Activated T-cell treated with anti-CD3 and anti-CD28 coated beads for 1 hour (primary cell): Measurements from ENCODE around the gene MYBPHL.
"Not testable (repeated sequence)": the region's sequence is repeated elsewhere in the genome, so short reads cannot be mapped to it uniquely, and the experiment has no call there.

ENCODE experiments used
- DNase-seq: peaks from one replicate; pipeline ENCODE4 v3.0.0-alpha.2; 2020; ENCODE audit warnings: low read depth

The MYBPHL gene

DNA sequence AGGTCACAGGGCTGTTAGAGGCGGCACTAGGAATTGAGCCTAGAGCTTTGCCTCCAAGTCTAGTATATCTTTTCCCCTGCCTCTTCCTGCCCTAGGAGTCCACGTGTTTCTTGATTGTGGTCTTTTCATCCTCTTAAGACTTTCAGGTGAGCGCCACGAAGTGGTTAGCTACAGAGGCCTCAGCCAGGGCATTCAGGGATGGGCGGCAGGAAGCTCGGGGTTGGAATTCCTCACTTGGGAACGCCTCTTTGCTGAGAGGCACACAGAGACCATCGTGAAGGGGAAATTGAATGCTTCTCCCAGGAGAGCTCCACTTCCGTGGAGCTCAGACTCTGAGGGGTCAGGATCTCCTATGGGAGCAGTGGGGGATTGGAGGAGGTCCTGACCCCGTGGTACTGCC is 820 bp downstream of the MYBPHL start:
- DNase-seq = not testable (repeated sequence)

- DNase-seq = no peak
These were observed 2.4 kb downstream of the MYBPHL start for GRCh38 chr1:109304226-109304920.

DNA sequence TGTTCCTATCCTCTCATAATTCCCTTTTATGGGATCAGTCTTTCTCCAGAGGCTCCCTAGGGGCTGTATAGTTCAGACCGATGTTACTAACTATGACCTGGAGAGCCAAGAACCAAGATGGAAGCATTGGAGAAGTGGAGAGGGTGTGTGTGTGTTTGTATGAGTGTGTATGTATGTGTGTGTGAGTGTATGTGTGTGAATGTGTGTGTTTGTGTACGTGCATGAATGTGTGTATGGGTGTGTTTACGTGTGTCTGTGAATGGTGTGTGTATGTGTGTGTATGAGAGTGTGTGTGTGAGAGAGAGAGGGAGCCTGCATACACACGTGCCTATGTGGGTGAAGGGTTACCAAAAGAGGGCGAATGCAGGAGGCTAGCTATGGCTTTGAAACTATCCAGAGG is 4.9 kb downstream of the MYBPHL start:
- DNase-seq = no peak

DNA sequence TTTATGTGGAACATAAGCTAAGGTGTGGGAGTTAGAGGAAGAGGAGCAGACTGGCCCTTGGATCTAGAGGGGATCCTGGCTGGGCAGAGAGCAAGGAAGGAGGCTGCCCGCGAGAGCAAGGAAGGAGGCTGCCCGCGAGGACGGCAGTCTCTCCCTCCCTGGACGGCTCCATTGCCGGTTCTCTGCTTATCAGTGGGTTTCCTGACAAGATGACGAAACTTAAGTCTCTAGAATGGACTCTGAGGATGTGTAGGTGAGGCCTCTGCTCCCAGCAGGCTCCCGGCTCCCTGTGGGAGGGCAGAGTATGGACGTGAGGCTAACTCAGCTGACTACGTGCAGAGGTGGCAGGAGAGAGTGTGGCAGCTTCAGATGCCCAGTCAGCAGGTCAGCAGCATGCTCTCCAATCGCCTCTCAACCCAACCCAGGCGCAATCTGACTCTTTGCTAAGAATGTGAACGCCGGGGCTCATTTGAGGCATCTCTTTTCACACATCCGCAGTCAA is 6.1 kb downstream of the MYBPHL start:
- no peak for DNase-seq

- no peak for DNase-seq
These were observed 7.1 kb downstream of the MYBPHL start for GRCh38 chr1:109299558-109300343.

DNA sequence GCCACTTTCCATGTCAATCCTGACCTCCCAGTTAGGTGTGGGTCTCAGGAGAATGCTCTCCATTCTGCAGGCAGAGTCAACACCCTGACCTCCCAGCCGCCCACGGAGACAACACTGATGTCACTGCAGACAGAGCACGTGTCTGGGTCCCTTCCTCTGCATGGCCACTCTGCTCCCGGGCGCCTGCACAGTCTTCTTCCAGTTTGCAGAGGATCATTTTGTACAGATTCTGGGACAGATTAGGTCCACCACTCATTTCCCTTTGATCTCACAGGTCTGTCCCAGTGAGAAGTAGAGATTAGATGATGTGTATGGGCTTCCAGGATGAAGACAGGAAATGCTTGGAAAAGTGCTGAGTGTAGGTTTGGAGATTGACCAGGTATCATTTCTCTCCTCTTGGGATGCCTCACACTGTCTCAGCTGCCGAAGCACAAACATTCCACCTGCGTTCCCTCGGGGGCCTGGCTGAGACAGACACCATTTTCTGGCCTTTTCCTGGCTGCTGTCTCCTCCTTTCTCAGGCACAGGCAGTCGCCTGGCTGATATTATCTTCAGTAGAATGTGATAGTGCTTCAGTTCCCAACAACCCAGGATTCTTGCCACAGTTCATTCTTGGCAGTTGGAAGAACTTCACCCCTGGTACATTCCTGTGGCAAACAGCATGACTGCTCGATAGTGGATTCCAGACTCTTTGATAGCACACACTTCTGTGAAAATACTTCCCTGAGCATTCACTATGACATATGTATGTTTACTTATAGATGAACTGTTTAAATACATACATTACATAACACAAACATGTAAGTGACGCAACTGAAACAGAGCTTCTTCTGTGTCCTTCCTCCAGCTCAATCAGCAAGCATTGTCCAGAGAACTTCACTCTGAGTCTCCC is 7.9 kb downstream of the MYBPHL start:
- DNase-seq = no peak

- no peak for DNase-seq
These were observed 10.0 kb downstream of the MYBPHL start for GRCh38 chr1:109296782-109297181.

GRCh38 chr1:109295712-109296415 is 10.9 kb downstream of the MYBPHL start:
- no peak for DNase-seq

- DNase-seq = no peak
These were observed 12.3 kb downstream of the MYBPHL start for GRCh38 chr1:109294481-109294880.

- DNase-seq = no peak
These were observed 13.8 kb downstream of the MYBPHL start for GRCh38 chr1:109293026-109293425.

GRCh38 chr1:109292364-109292763 is 14.4 kb downstream of the MYBPHL start:
- no peak for DNase-seq

GRCh38 chr1:109290998-109291397 is 15.8 kb downstream of the MYBPHL start:
- DNase-seq = no peak

DNA sequence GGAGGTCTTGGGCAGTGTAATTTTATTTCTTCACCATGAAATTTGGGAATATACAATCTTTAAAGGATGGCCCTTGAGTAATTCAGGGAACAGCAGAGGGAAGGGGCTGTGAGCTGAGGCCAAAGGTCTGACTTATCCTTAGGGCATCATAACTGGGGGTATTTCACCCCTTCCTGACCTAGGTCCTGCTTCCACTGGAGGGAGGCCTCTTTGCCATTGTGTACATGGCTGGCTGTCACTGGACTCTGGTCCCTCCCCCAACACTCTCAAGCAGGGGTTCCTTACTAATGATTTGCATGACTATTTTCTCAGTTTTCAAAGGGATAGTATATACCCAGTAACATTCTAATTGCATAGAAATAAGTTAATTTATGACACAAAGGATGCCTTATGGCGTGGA is 16.7 kb downstream of the MYBPHL start:
- no peak for DNase-seq

DNA sequence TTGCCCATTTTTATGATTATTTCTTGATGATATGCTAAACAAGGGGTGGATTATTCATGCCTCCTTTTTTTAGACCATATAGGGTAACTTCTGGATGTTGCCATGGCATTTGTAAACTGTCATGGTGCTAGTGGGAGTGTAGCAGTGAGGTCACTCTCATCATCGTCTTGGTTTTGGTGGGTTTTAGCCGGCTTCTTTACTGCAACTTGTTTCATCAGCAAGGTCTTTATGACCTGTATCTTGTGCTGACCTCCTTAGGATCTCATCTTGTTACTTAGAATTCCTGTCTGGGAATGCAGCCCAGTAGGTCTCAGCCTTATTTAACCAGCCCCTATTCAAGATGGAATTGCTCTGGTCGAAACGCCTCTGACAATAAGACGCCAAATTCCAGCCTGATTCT is 20.0 kb downstream of the MYBPHL start:
- DNase-seq = not testable (repeated sequence)

DNA sequence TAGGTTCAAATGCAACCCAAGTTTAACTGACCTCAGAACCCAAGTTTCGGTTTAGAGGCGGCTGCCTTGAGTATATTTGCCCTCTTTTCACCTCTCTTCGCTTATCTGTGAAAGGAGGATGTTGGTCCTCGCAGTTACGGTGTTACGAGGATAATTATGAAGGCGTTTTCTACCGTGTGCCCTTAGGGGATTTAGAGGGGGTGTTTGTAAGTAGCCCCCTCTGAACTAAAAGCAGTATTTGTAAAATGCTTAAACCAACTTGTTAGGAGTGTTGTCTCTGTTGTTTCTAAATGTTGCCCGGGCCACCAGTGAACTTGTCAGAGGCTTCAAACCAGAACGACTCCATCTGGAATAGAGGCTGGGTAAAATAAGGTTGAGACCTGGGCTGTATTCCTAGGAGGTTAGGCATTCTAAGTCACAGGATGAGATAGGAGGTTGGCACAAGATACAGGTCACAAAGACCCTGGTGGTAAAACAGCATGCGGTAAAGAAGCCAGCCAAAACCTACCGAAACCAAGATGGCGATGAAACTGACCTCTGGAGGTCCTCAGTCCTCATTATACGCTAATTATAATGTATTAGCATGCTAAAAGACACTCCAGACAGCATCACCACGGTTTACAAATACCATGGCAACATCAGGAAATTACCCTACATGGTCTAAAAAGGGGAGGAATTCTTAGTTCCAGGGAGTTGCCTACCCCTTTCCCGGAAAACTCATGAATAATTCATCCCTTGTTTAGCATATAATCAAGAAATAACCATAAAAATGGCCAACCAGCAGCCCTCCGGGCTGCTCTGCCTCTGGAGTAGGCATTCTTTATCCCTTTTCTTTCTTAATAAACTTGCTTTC is 22.8 kb downstream of the MYBPHL start:
- DNase-seq = no peak

- DNase-seq = peak; percentile 87
These were observed 23.7 kb downstream of the MYBPHL start, which contains the start of gene PSRC1 for GRCh38 chr1:109282952-109283747. Gene PSRC1, minus strand, starts transcription at chr1:109283145.

DNA sequence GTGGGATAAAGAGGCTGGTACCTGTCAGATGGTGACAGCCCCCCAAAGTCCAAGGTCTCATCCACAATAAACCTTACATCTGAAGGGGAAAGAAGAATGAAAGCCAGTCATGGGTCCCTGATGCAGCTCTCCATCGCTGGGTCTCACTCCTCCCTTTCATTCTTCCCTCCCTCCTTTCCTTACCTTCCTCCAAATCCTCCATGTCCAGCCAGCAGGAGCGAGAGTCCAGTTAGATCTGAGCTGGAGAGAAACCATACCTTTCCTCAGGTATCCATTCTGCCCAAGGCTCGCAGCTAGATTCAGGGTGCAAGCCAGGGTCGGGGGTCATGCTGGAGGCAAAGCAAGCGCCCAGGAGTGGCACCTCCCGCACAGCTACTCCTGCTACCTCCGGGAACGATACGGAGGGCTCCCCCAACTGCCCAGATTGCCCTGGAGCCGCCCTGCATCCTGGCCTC is 24.3 kb downstream of the MYBPHL start:
- no peak for DNase-seq

DNA sequence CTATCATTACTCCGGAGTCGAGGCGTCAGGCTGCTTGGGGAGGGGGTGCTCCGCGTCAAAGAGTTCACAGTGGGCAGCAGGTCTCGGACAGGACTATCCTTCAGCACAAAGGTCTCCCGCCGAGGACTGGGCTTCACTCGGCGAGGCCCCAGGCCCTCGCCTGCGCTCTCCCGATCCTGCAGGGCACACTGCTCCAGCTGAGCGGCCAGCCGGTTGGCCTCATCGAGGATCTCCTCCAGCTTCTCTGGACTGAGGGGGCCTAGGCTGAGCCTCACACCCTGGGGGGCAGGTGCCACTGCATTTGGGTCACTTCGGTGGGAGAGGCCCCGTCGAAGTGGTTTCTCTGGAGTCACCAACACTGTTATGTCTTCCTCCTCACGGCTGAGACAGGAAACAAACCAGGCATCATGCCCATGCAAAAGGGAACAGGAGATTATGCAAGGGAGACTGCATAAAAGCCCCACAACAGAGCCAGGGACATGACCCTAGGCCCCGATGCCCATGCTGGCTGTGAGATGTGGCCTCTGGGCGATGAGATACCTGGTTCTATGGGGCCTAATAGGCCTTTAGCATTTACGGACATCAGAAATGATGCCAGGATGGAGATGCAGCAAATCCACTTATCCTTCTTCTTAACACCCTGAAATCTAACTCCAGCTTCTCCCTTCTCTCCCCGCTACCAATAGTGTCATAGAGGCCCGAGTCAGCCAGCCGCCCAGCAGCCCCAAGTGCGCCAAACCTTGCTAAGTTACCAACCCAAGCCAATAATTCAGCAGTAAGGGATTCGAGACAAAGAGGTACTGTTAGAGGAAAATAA is 24.9 kb downstream of the MYBPHL start:
- DNase-seq = no peak

DNA sequence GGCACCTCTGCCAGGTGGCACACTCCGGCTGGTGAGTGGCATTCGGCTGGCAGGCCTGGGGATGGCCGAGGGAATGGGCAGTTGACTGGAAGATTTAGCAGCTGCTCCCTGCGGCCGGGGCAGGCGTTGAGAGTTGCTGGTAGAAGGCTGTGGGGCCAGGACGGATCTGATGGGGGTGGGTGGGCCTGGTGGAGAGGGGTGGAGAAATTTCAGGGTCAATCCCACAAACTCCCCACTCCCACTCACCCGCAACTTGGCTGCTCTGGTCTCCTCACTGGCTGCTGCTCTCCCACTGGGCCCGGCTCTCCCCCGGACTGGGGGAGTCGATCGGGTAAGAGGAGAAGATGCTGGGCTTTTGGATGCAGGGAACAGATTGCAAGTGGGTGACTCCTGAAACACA is 25.9 kb downstream of the MYBPHL start:
- no peak for DNase-seq
